Heart left ventricle (tissue), 16 donors: ENCODE data around the gene SSBP3. TPM values are rescaled to one million over a fixed set of nuclear protein-coding genes. Genes with fewer than 3 reads are reported as not detected.

ENCODE experiments used
- ATAC-seq, 4 donors: fragments of 200-7000 bp; cut with Tn5 transposase; one replicate each; pipeline ENCODE4 v1.9.1; 2020 to 2022; ENCODE audit warnings: moderate library complexity in 4 of 4, mild to moderate bottlenecking in 3 of 4, moderate number of reproducible peaks in 1 of 4
- DNase-seq, 5 donors: peaks; one replicate each; pipeline ENCODE4 v3.0.0-alpha.2; 2020
- H3K27ac ChIP-seq, 12 donors: fragments of 200-600 bp; sonication (generic) in 4 of 12; one replicate each; pipeline versions ENCODE4 v1.5.0 to v1.8.0; 2016 to 2022; ENCODE audit warnings: mild to moderate bottlenecking in 2 of 12
- H3K27me3 ChIP-seq, 9 donors: fragments of 200-600 bp; sonication (generic) in 2 of 9; one replicate each; pipeline versions ENCODE4 v1.5.1 to v1.8.0; 2016 to 2022; ENCODE audit warnings: mild to moderate bottlenecking in 3 of 9
- H3K36me3 ChIP-seq, 9 donors: fragments of 200-600 bp; sonication (generic) in 2 of 9; one replicate each; pipeline versions ENCODE4 v1.5.0 to v1.8.0; 2018 to 2022; ENCODE audit warnings: mild to moderate bottlenecking in 2 of 9
- H3K4me1 ChIP-seq, 12 donors: fragments of 200-600 bp; sonication (generic) in 4 of 12; one replicate each; pipeline versions ENCODE4 v1.5.0 to v1.8.0; 2016 to 2022; ENCODE audit warnings: mild to moderate bottlenecking in 3 of 12
- H3K4me3 ChIP-seq, 12 donors: fragments of 200-600 bp; sonication (generic) in 4 of 12; one replicate each; pipeline versions ENCODE4 v1.5.0 to v1.8.0; 2017 to 2022; ENCODE audit warnings: mild to moderate bottlenecking in 9 of 12, moderate library complexity in 4 of 12
- H3K9me3 ChIP-seq, 12 donors: fragments of 200-600 bp; sonication (generic) in 4 of 12; one replicate each; pipeline versions ENCODE4 v1.5.0 to v1.8.0; 2016 to 2022; ENCODE audit warnings: mild to moderate bottlenecking in 1 of 12
- CTCF ChIP-seq, 12 donors: fragments of 200-600 bp; sonication (generic) in 4 of 12; IDR thresholded peaks; one replicate each; pipeline versions ENCODE4 v1.5.0 to v1.8.0; 2018 to 2022; ENCODE audit warnings: antibody characterized with exemption in 12 of 12, mild to moderate bottlenecking in 5 of 12
- POLR2A ChIP-seq, 2 donors: fragments of 450-650 bp; IDR thresholded peaks; one replicate each; pipeline ENCODE4 v1.6.1; 2017; ENCODE audit warnings: antibody characterized with exemption in 2 of 2, mild to moderate bottlenecking in 2 of 2, moderate library complexity in 2 of 2
- WGBS, 4 donors: extraction: QIAGEN DNeasy Blood & Tissue Kit in 2 of 4; methylation state at CpG; one replicate each; pipeline versions ENCODE4 v1.1.5 to v1.1.7; 2013 to 2018; 5-methylcytosine and 5-hydroxymethylcytosine counted together
- intact Hi-C, 10 donors: fragments of 100-400 bp; cut with DNase I; formaldehyde crosslinking; loops; one replicate each; pipeline versions ENCODE4 v1.11.1 to v1.14.2; 2022
- polyA plus RNA-seq, 2 donors: library from polyadenylated mRNA; stranded (reverse); fragments of 200-250 nt; gene quantifications; one replicate each; pipeline ENCODE4 v1.2.3, GENCODE V29; 2013
- total RNA-seq, 9 donors: library from RNA; depleted of rRNA in 2 of 9; stranded (reverse); fragments of >200 nt in 2 of 9; fragmentation: NEBNext Ultra II Directional in 3 of 9; extraction: Animal tissue kit (Norgen Biotek cat#: 25700) in 3 of 9; gene quantifications; one replicate each; pipeline versions ENCODE4 v1.1.0 to v1.2.4, GENCODE V29; 2016 to 2023
- donor health status: ischemic (EF 13 %, LVEDD 7.1; RV severe dilation, severe dysfunction).
- donor health status: healthy with polysubstance abuse.
- donor health status: DM: no; HTN: yes; CAD: no.
- donor health status: DM: no; HTN: no; CAD: no.
- donor health status: ischemic (EF 25% LVEDD 6.9; RV normal size, moderate dysfunction).
- donor health status: ischemic (EF 25% LVEDD 5.7; RV mildly dilated, moderate dysfunction).
- donor health status: healthy.
- donor health status: DM: yes; HTN: yes; CAD: no.
- donor health status: ischemic (EF 35%, LVEDD 5.7; RV mildly dilated, moderate dysfunction).
- donor health status: nonischemic (EF 11% LVEDD 7.7; RV severe dilation, severe dysfunction).
- donor health status: DM: yes; HTN: yes; CAD: no.
- donor health status: PGD.
- donor health status: ischemic (EF 29% LVEDD 5.4; RV normal size, mild dysfunction).
- donor health status: nonischemic (EF 23%, LVEDD 6.1; RV moderate dilation, normal function).

Gene SSBP3
- total and polyA plus RNA-seq, 11 donors = 20.8 to 61.8 (median 48.1) TPM

- Histone ChIP-seq H3K27ac (no peak overlapping the region), H3K27me3 (no peaks in the 10 kb centered on the region), H3K36me3 (no peaks in the 10 kb centered on the region), H3K9me3 (no peaks in the 10 kb centered on the region), H3K4me1 (peaks cover 0 to 33% (median 24%) of the 10 kb centered on the region in 12 donors), H3K4me3 (no peak overlapping the region)
- TF ChIP-seq POLR2A (IDR thresholded peaks at IDR 0.05) (no peak), CTCF (IDR thresholded peaks at IDR 0.05) (no peak)
- WGBS, 4 donors = 79 to 93% (median 85%) methylated on average over 4 of the region's 4 CpGs
- intact Hi-C loops = no loop called here
- DNase-seq (peak in 1 of 5 donors; percentile 25), ATAC-seq (no peak)
These were observed 87.9 kb downstream of the SSBP3 start for GRCh38 chr1:54318246-54318814.

GRCh38 chr1:54317084-54317483, 89.1 kb downstream of the SSBP3 start:
- intact Hi-C loops = no loop called here
- DNase-seq (no peak), ATAC-seq (no peak)
- WGBS, 4 donors = 90 to 95% (median 93%) methylated on average over 7 of the region's 7 CpGs
- Histone ChIP-seq H3K9me3 (no peaks in the 10 kb centered on the region), H3K4me1 (peaks cover 0 to 38% (median 28%) of the 10 kb centered on the region in 12 donors), H3K27ac (no peak overlapping the region), H3K27me3 (no peaks in the 10 kb centered on the region), H3K4me3 (no peak overlapping the region), H3K36me3 (no peaks in the 10 kb centered on the region)
- TF ChIP-seq POLR2A (IDR thresholded peaks at IDR 0.05) (no peak), CTCF (IDR thresholded peaks at IDR 0.05) (no peak)

GRCh38 chr1:54315099-54315498, 91.1 kb downstream of the SSBP3 start:
- Histone ChIP-seq H3K27me3 (no peaks in the 10 kb centered on the region), H3K9me3 (no peaks in the 10 kb centered on the region), H3K4me3 (no peak overlapping the region), H3K36me3 (no peaks in the 10 kb centered on the region), H3K4me1 (peaks cover 0 to 53% (median 43%) of the 10 kb centered on the region in 12 donors), H3K27ac (peak overlapping the region in 5 of 12 donors; percentile 19 to 46 (median 24))
- 88 to 92% (median 90%) methylated on average over 4 of the region's 4 CpGs for WGBS, 4 donors
- intact Hi-C loops = no loop called here
- no peak for DNase-seq
- no peak for ATAC-seq
- no peak for TF ChIP-seq CTCF (IDR thresholded peaks at IDR 0.05)
- TF ChIP-seq POLR2A (IDR thresholded peaks at IDR 0.05) = no peak

- no peaks in the 10 kb centered on the region for H3K27me3 ChIP-seq
- peak in 1 of 5 donors; percentile 3 for DNase-seq
- H3K36me3 ChIP-seq = no peaks in the 10 kb centered on the region
- peak overlapping the region in 5 of 12 donors; percentile 19 to 46 (median 24) for H3K27ac ChIP-seq
- intact Hi-C loops = loop anchor here in 8 of 10 donors (5.0 kb wide), 5 partner anchors 37 to 173 kb away; partner anchors contain the start of gene SSBP3 (in 4 of the 8)
- TF ChIP-seq CTCF (IDR thresholded peaks at IDR 0.05) (no peak), POLR2A (IDR thresholded peaks at IDR 0.05) (no peak)
- no peaks in the 10 kb centered on the region for H3K9me3 ChIP-seq
- H3K4me1 ChIP-seq = peaks cover 0 to 57% (median 45%) of the 10 kb centered on the region in 12 donors
- peak in 1 of 4 donors; percentile 25 for ATAC-seq
- WGBS, 4 donors = 25 to 37% (median 28%) methylated on average over 6 of the region's 6 CpGs
- H3K4me3 ChIP-seq = no peak overlapping the region
These were observed 91.5 kb downstream of the SSBP3 start for GRCh38 chr1:54314696-54315095.
